ENCODE data around the gene IFFO2. TPM values are rescaled to one million over a fixed set of nuclear protein-coding genes. Genes with fewer than 3 reads are reported as not detected.

The IFFO2 gene
- total and polyA plus RNA-seq, 2 of the 13 experiments (the other 11 are each of a cell fraction or from before 2014, with no cell fraction given) = 7.3 to 16.7 TPM

GRCh38 chr1:18957532-18958300 is 1.2 kb upstream of the IFFO2 start (continued):
- no peak for TF ChIP-seq FOXA1 (IDR thresholded peaks at IDR 0.05)
- TF ChIP-seq FOXA1 (CRISPR knock-in tag; IDR thresholded peaks at IDR 0.05) = 0 out of 2 replicates have a peak, but pooled peaks have one; percentile 11
- TF ChIP-seq ZNF496 (CRISPR knock-in tag; IDR thresholded peaks at IDR 0.05; ENCODE audit: insufficient replicate concordance) = no peak
- no peak for TF ChIP-seq ZGPAT (CRISPR knock-in tag; IDR thresholded peaks at IDR 0.05)
- TF ChIP-seq TEAD3 (CRISPR knock-in tag; optimal IDR thresholded peaks at IDR 0.05; ENCODE audit: borderline replicate concordance) = peak; percentile 45
- 0 out of 2 replicates have a peak, but pooled peaks have one; percentile 50 for TF ChIP-seq ZMYM2 (CRISPR knock-in tag; IDR thresholded peaks at IDR 0.05)
- no peak for TF ChIP-seq RORA (CRISPR knock-in tag; IDR thresholded peaks at IDR 0.05)
- TF ChIP-seq POLR2AphosphoS2 (IDR thresholded peaks at IDR 0.05; ENCODE audit: low read depth, low read length) = no peak
- no peak for TF ChIP-seq ISL2 (CRISPR knock-in tag; IDR thresholded peaks at IDR 0.05)
- no peak for TF ChIP-seq KDM5B (CRISPR knock-in tag; IDR thresholded peaks at IDR 0.05; ENCODE audit: borderline replicate concordance)
- TF ChIP-seq ZNF205 (CRISPR knock-in tag; IDR thresholded peaks at IDR 0.05) = no peak
- 0 out of 2 replicates have a peak, but pooled peaks have one; percentile 3 for TF ChIP-seq ZBTB10 (CRISPR knock-in tag; IDR thresholded peaks at IDR 0.05; ENCODE audit: borderline replicate concordance)
- TF ChIP-seq RBM22 (optimal IDR thresholded peaks at IDR 0.05; ENCODE audit: low read length) = no peak
- no peak for TF ChIP-seq ZNF234 (CRISPR knock-in tag; conservative IDR thresholded peaks at IDR 0.05)
- no peak for TF ChIP-seq ZNF550 (CRISPR knock-in tag; IDR thresholded peaks at IDR 0.05; ENCODE audit: borderline replicate concordance)
- no peak for TF ChIP-seq TBX3 (IDR thresholded peaks at IDR 0.05; ENCODE audit: borderline replicate concordance)
- TF ChIP-seq ZNF687 (CRISPR knock-in tag; IDR thresholded peaks at IDR 0.05) = 0 out of 2 replicates have a peak, but pooled peaks have one; percentile 4
- TF ChIP-seq ZNF652 (CRISPR knock-in tag; IDR thresholded peaks at IDR 0.05; ENCODE audit: borderline replicate concordance, low read depth) = no peak
- TF ChIP-seq NR2F1 (CRISPR knock-in tag; IDR thresholded peaks at IDR 0.05) = peak in 1 of 2 experiments; percentile 78; a peak in 2 of 4 replicates
- TF ChIP-seq IKZF5 (CRISPR knock-in tag; IDR thresholded peaks at IDR 0.05) = no peak
- TF ChIP-seq ZBTB42 (CRISPR knock-in tag; IDR thresholded peaks at IDR 0.05) = no peak
